NK-92 (cell line): ENCODE data around the gene SEL1L3.
"Not testable (repeated sequence)": the region's sequence is repeated elsewhere in the genome, so short reads cannot be mapped to it uniquely, and the experiment has no call there.

ENCODE experiments used
- DNase-seq: peaks from one replicate; lab custom pipeline; 2025; ENCODE audit not compliant: unreplicated experiment; lab: John Stamatoyannopoulos, UW

Gene SEL1L3

GRCh38 chr4:25862411-25863346 lies at the start of gene SEL1L3:
Gene SEL1L3 (minus strand): TSS chr4:25862988. CDS start chr4:25862836, 152 bp downstream.
- no peak for DNase-seq

DNA sequence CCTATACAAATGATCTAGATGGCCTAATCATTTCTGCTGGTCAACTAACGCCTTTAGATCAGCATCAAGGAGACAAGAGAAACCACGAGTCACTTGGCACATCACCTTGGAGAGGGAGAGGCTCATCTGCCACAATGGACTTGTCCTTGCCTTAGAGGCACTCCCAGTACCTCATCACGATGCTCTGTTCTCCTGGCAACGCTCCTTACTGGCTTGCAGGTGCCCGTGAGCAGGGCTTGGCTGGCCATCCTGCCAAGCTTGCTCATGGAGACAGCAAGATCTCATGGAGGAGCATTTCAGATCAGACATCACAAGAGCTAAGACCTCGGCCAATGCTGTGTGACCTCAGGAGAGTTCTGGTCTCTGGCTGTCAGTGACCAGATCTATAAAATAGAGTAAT lies 48.6 kb upstream of the SEL1L3 start:
- DNase-seq, result no peak

DNA sequence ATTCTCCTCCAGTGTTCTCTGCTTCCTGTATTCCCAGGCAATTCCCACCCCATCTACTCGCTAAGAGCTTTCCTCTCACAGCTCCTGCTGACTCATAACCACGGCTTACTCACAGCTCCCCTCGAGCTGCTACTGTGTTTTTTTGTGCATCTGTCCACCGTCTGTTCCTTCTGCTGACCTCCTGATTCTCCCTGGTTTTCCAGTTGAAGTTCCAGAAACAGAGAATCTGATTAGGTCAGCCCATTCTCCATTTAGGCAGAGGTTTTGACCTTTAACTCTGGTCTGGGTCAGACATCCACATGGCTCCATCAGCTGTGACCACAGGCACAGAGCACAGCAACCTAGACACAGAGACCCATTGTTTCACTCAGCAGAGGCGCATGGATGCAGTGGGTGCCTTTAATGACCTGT lies 45.7 kb upstream of the SEL1L3 start:
- no peak for DNase-seq

GRCh38 chr4:25906113-25906512 lies 43.3 kb upstream of the SEL1L3 start:
- not testable (repeated sequence) for DNase-seq

DNA sequence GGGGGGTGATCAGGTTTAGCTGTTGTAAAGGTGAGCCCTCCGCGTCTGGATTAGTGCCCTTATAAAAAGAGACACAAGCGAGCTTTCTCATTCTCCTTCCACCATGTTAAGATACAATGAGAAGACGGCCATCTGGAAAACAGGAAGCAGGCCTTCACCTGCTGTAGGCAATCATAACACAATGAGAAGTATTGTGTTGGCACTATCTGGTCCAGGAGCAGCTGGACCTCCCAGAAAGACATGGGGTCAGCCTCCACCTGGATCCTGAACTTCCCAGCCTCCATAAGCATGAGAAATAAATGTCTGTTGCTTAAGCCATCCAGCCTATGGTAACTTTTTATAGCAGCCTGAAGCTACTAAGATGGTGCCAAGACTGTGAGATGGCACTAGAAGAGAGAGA lies 42.6 kb upstream of the SEL1L3 start:
- DNase-seq, result no peak

DNA sequence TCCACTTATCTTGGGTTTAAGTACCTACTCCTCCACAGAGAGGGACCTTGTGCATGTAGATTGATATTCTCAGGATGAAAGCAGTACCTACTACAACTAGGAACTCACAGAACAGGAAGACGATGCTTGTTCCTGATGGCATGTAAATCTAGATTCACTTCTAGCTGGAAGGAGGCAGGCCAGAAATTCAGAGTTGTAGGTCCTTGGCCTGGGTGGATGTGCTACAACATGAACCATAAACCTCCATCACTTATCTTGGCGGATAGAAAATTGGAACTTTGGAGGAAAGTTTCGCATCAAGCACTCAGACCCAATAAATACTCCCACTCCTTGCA lies 41.9 kb upstream of the SEL1L3 start:
- no peak for DNase-seq

GRCh38 chr4:25903900-25904747 lies 41.3 kb upstream of the SEL1L3 start:
- DNase-seq, result no peak

- DNase-seq, result no peak
These were observed 38.2 kb upstream of the SEL1L3 start for GRCh38 chr4:25901030-25901430.

DNA sequence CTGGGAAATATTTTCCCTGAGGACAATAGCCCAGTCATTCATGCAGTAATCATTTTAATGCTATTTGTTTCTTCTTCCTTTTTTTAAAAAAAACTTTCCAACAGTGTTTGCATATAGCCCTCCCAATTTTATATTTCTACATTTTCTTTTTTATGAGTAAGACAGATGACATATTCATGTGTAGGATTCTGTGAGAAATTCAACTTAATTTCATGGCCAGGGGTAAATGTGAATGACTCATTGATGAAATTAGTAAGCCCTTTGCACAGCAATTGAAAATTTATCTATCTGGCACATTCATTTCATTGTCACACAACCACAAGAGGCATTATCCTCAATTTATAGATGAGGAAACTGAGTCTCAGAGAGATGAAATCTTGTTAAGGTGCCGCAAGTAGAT lies 37.5 kb upstream of the SEL1L3 start:
- no peak for DNase-seq

GRCh38 chr4:25896776-25897539 lies 34.2 kb upstream of the SEL1L3 start:
- DNase-seq, result no peak

GRCh38 chr4:25892796-25893195 lies 30.0 kb upstream of the SEL1L3 start:
- DNase-seq, result no peak

DNA sequence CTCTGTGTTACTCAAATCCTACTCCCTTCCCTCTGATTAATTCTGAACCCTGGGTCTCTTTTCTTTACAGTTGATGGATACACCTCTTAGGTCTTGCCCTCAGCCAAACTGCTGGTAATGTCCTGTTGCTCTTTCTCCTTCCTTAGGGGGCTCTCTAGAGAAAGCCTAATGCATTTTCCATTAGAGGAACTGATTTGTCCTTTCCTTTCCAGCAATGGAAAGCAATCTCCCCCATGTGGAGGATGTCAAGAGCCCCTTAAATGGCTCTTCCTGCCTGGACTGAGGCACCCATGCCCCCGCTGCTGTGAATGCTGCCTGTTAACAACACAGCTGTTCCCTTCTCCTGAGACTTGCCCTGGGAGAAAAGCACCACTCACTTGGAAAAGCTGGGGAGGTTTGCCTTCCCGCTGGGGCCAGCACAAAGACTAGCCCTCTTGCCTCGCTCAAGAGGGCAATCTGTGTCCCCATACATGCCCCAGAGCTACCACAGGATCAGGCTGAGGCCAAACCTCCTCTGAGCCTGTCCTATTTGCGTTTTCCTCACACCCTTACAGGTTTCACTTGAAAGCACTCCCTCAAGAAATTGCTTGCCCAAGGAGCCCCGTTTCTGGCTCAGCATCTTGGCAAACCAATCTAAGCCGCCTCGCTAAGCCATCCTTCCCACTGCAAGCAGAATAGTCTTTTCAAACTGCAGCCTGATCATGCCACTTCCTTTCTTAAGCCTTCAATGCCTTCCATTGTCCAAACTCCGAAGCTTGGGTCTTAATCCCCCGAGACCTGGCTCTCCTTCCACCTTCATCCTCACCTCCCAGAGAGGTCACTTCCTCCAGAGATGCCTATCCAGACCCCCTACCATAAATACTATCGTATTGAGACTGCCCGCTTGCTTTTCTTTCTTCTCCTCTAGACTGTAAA lies 28.0 kb upstream of the SEL1L3 start:
- DNase-seq, result no peak

GRCh38 chr4:25889589-25890503 lies 27.1 kb upstream of the SEL1L3 start:
- DNase-seq, result no peak

DNA sequence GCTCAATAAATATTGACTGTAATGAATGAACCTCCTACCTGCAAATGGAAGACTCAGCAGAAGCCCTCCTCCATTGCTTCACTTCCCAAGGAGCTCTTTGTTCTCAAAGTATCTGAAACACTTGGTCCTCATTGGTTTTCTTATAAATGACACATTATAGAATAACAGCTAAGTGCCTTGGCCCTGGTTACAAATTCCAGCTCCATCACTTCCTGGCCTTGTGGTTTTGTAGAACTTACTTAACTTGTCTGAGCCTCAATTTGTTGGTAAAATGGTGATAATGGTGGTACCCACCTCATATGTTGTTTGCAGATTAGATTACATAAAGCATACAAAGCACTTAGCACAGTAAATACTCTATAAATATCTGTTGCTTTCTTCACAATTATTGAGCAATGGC lies 26.0 kb upstream of the SEL1L3 start:
- no peak for DNase-seq

GRCh38 chr4:25884031-25884782 lies 21.4 kb upstream of the SEL1L3 start:
- DNase-seq, result no peak

DNA sequence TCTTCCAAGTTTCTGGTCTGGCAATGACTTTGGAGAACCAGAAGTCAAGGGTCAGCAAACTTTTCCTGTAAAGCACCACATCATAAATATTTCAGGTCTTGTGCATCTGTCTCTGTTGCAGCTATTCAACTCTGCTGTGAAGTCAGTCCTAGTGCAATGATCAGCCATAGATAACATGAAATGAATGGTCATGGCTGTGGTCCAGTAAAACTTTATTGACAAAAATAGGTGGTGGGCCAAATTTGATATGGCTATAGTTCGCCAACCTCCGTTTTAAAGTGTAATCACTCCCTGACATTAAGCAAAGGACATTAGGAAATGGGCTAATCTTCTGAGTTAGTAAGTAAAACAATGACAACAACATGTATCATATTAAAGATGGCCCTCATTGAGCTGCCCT lies 20.8 kb upstream of the SEL1L3 start:
- no peak for DNase-seq

GRCh38 chr4:25882226-25882625 lies 19.4 kb upstream of the SEL1L3 start:
- DNase-seq, result no peak

DNA sequence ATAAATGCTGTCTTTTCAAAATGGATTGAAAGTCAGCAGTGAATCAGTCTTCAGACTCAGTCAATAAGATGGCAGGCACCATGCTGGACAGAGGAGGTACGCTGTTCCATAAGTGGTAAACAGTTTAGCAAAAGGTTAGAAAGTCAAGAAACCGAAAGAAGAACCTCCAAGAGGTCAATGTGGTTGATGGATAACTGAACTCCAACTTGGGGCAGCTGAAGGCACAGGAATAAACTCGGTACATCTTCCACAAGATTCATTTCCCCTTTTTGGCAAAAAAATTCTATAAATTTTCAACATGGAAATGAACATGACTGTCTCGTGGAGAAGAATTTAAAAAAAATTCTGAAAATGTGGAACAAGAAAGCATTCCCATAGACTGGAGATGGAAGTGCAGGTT lies 18.4 kb upstream of the SEL1L3 start:
- no peak for DNase-seq
